BE2C (cell line): ENCODE data around the gene CNTN4.

Experiments
- DNase-seq: peaks from one replicate; pipeline ENCODE4 v3.0.0-alpha.2; 2020
- H3K27me3 ChIP-seq: fragments of 250-450 bp; sonication (Bioruptor Pico); 2 replicates; pipeline ENCODE4 v1.5.1; 2020; ENCODE audit warnings: mild to moderate bottlenecking
- H3K36me3 ChIP-seq: fragments of 250-450 bp; sonication (Bioruptor Pico); 2 replicates; pipeline ENCODE4 v1.5.1; 2020; ENCODE audit warnings: mild to moderate bottlenecking
- H3K4me1 ChIP-seq: fragments of 250-450 bp; sonication (Bioruptor Pico); 2 replicates; pipeline ENCODE4 v1.5.1; 2020
- H3K4me3 ChIP-seq: 2 replicates; pipeline ENCODE4 v1.5.1; 2011; ENCODE audit warnings: low read depth, low read length
- H3K9me3 ChIP-seq: fragments of 250-450 bp; sonication (Bioruptor Pico); 2 replicates; pipeline ENCODE4 v1.5.1; 2020
- CTCF ChIP-seq: IDR thresholded peaks from 2 replicates; pipeline ENCODE4 v1.5.1; 2012; ENCODE audit warnings: mild to moderate bottlenecking, low read depth, low read length

Gene CNTN4

GRCh38 chr3:3085782-3086181, 987.1 kb downstream of the CNTN4 start:
- H3K36me3 ChIP-seq, result no peaks in the 10 kb centered on the region
- no peaks in the 10 kb centered on the region for H3K9me3 ChIP-seq
- peaks cover 7% of the 10 kb centered on the region for H3K4me1 ChIP-seq
- no peak for TF ChIP-seq CTCF
- DNase-seq, result no peak
- H3K27me3 ChIP-seq, result no peaks in the 10 kb centered on the region
- no peak overlapping the region for H3K4me3 ChIP-seq

GRCh38 chr3:3086239-3086638, 987.6 kb downstream of the CNTN4 start:
- H3K9me3 ChIP-seq, result no peaks in the 10 kb centered on the region
- no peak for TF ChIP-seq CTCF
- H3K27me3 ChIP-seq, result no peaks in the 10 kb centered on the region
- no peak overlapping the region for H3K4me3 ChIP-seq
- no peak for DNase-seq
- no peaks in the 10 kb centered on the region for H3K36me3 ChIP-seq
- peaks cover 7% of the 10 kb centered on the region for H3K4me1 ChIP-seq

- Histone ChIP-seq H3K9me3 (no peaks in the 10 kb centered on the region), H3K27me3 (no peaks in the 10 kb centered on the region), H3K36me3 (no peaks in the 10 kb centered on the region), H3K4me1 (peaks cover 7% of the 10 kb centered on the region), H3K4me3 (no peak overlapping the region)
- DNase-seq, result peak; percentile 53
- TF ChIP-seq CTCF, result no peak
Measured at GRCh38 chr3:3087279-3087678, 988.6 kb downstream of the CNTN4 start.

GRCh38 chr3:3087716-3088465, 989.2 kb downstream of the CNTN4 start:
- Histone ChIP-seq H3K36me3 (no peaks in the 10 kb centered on the region), H3K9me3 (no peaks in the 10 kb centered on the region), H3K4me3 (no peak overlapping the region), H3K4me1 (peaks cover 7% of the 10 kb centered on the region), H3K27me3 (no peaks in the 10 kb centered on the region)
- TF ChIP-seq CTCF, result no peak
- DNase-seq, result peak; percentile 5

- no peak for TF ChIP-seq CTCF
- Histone ChIP-seq H3K4me3 (no peak overlapping the region), H3K4me1 (peaks cover 7% of the 10 kb centered on the region), H3K36me3 (no peaks in the 10 kb centered on the region), H3K9me3 (no peaks in the 10 kb centered on the region), H3K27me3 (no peaks in the 10 kb centered on the region)
- DNase-seq, result no peak
Measured at GRCh38 chr3:3089017-3089416, 990.4 kb downstream of the CNTN4 start.

- Histone ChIP-seq H3K4me1 (no peaks in the 10 kb centered on the region), H3K9me3 (no peaks in the 10 kb centered on the region), H3K4me3 (no peak overlapping the region), H3K36me3 (no peaks in the 10 kb centered on the region), H3K27me3 (no peaks in the 10 kb centered on the region)
- no peak for DNase-seq
- no peak for TF ChIP-seq CTCF
Measured at GRCh38 chr3:3097958-3098357, 999.3 kb downstream of the CNTN4 start.
